GM19035 (cell line): ENCODE measurements around the gene MKLN1.

ENCODE experiments used
- ATAC-seq: cut with Tn5 transposase; IDR thresholded peaks from one replicate; pipeline ENCODE4 v1.9.1; 2021; ENCODE audit not compliant: unreplicated experiment

Gene MKLN1

GRCh38 chr7:131346885-131347592, 19.4 kb downstream of the MKLN1 start:
- ATAC-seq = no peak

GRCh38 chr7:131352032-131352431, 24.4 kb downstream of the MKLN1 start:
- no peak for ATAC-seq

GRCh38 chr7:131354390-131354789, 26.7 kb downstream of the MKLN1 start:
- ATAC-seq = no peak

GRCh38 chr7:131355917-131356777, 28.5 kb downstream of the MKLN1 start:
- ATAC-seq = no peak

DNA sequence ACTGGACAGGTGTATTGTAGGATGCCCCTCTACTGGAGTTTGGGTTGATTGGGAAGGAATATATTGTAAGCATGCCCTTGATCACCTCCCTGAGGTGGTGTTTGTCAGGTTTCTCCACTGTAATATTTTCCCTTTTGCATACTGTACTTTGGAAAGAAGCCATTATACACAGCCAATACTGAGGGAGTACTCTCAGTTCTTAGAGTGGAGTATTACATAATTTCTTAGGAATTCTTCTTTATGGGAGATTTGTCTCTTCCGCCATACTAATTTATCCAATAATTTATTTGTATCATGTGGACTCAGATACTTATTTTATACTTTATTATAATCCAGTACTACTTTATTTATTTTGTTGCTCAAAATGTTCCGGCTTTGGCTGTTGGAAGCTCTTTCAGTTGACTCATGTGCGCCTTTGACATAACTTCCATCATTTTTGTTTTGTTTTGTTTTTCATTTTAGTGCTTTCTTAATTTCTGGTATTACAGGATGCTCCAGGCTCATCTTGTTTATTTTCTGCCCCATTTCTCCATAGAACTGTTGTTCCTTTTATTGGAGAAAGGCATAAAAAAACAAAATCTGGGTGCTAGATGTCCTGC, 29.7 kb downstream of the MKLN1 start:
- no peak for ATAC-seq

DNA sequence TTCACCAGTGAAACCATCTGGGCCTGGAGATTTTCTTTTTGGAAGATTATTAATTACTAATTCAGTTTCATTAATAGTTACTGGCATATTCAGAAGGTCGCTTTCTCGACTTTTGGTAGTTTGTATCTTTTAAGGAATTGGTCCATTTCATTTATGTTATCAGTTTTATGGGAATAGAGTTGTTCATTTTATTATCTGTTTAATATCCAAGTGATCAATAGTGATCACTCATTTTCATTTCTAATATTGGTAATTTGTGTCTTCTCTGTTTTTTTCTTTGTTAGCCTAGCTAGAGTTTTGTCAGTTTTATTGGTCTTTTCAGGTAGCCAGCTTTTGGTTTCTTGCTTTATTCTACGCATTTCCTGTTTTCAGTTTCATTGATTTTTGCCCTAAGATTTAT, 31.0 kb downstream of the MKLN1 start:
- ATAC-seq = no peak

- ATAC-seq = no peak
Measured at GRCh38 chr7:131359136-131359776, 31.6 kb downstream of the MKLN1 start.

DNA sequence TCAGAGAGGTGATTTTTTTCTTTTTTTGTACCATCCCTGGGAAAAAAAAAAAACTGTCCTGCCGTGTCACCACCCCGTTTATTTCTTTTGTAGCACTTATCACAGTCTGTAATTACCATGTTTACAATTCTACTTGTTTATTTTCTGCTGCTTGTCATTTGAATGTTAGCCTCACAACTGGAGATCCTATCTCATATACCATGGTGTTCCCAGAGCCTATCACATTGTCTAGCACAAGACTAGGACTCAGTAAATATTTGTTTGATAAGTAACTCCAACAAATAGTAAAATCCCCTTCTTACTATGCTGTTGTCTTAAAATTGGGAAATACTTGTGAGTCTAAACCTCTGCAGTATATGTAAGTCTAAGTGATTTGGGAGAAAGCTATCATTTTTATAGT, 36.0 kb downstream of the MKLN1 start:
- ATAC-seq = no peak

DNA sequence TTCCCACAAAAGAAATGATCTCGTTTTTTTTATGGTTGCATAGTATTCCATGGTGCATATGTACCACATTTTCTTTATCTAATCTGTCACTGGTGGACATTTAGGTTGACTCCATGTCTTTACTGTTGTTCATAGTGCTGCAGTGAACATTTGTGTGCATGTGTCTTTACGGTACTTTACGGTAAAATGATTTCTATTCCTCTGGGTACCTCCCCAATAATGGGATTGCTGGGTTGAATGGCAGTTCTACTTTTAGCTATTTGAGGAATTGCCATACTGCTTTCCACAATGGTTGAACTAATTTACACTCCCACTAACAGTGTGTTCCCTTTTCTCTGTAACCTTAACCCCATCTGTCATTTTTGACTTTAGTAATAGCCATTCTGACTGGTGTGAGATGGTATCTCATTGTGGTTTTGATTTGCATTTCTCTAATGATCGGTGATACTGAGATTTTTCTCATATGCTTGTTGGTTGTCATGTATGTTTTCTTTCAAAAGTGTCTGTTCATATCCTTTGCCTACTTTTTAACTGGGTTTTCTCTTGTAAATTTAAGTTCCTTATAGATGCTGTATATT, 37.2 kb downstream of the MKLN1 start:
- no peak for ATAC-seq

- ATAC-seq = no peak
Measured at GRCh38 chr7:131365838-131366237, 38.2 kb downstream of the MKLN1 start.

GRCh38 chr7:131369354-131369753, 41.7 kb downstream of the MKLN1 start:
- no peak for ATAC-seq

GRCh38 chr7:131370523-131370968, 42.9 kb downstream of the MKLN1 start:
- no peak for ATAC-seq

- no peak for ATAC-seq
Measured at GRCh38 chr7:131371411-131371810, 43.7 kb downstream of the MKLN1 start.

- ATAC-seq = no peak
Measured at GRCh38 chr7:131372554-131372953, 44.9 kb downstream of the MKLN1 start.

DNA sequence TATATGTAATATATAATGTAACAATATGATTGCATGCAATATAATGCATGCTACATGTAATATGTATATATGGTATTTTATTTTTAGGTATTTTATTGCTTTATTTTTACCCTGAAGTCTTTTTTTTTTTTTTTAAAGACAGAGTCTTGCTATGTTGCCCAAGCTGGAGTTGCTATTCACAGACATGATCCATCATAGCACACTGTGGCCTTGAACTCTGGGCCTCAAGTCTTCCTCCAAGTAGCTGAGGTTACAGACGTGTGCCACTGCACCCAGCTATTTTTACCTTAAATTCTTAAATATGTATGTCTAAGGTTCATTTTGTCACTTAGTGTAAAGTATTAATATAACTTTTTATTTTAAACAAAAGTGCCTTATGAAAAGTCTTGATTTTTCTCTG, 47.1 kb downstream of the MKLN1 start:
- no peak for ATAC-seq

DNA sequence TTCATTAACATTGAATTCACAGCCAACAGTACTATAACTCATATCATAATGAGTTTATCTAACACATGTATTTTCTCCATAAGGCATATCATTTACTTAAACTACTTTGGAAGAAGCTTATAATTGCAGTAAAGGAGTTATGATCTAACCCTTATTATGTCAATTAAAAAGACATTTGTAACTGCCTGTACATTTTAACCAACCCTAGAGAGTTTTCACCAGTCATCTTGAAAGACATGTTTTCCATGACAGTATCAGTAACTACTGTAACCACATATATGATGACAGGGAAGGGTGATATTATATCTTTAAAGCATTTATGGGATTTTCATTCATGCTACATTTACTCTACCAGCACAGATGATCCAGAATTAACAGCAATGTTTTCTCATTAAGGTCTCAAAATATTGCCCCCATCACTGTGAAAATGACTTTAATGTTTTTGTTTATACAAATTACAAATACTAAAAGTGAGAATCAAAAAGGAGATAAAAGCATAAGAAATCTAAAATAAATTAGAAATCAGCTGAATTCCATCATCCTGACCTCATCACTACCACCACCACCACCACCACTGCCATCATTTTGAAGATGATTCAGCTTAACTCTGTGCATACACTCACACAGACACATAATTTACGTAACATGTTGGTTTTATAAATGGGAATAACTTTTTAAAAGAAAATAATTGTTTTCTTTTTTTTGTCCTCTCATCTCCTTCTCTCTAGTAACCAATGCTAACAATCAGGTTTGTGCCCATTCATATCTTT, 53.6 kb downstream of the MKLN1 start:
- ATAC-seq = no peak

DNA sequence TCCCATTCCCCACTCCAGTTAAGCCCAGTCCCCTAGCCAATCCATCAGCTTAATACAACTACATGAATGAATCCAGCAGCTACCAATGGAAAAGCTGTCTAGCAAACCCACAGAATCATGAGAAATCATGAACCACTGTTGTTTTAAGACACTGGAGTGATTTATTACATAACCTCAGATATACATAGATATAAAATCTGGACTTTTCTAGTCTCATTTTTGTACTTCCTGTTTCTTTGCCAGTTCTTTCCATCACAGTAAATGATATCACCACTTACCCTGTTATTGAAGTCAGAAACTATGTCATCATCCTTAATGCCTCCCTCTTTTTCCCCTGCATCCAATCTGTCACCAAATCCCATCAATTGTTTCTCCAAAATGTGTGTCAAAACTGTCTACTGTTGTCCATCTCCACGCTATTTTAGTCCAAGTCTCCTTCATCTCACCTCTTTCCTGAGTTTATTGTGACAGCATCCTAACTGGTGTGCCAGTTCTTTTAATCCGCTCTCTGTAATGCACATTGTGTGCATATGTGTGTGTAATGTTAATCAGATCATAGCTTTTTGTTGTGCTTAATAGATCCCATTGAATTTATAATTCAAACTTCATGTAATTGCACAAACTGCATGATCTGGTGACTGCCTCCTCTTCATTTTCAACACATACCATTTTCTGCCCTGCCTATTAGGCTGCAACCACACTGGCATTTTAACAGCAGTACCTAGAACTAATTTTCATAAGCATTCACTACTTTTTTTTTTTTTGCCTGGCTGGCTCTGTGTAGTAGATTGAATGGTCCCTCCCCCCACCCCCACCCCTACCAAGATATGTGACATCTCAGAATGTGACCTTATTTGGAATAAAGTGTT, 56.0 kb downstream of the MKLN1 start:
- no peak for ATAC-seq

- ATAC-seq = no peak
Measured at GRCh38 chr7:131384286-131384635, 56.6 kb downstream of the MKLN1 start.

GRCh38 chr7:131385039-131385605, 57.4 kb downstream of the MKLN1 start:
- ATAC-seq = no peak
